GM23338 (cell line): ENCODE measurements around the gene EEF1E1. TPM values are rescaled to one million over a fixed set of nuclear protein-coding genes. Genes with fewer than 3 reads are reported as not detected.

Source experiments
- ATAC-seq: fragments of 200-7000 bp; cut with Tn5 transposase; 3 replicates; pipeline ENCODE4 v1.9.1; 2020
- DNase-seq: peaks from one replicate; pipeline ENCODE4 v3.0.0-alpha.2; 2015; ENCODE audit warnings: low spot score
- H2AFZ ChIP-seq: fragments of 200-600 bp; sonication (generic); 2 replicates; pipeline ENCODE4 v1.8.0; 2016; ENCODE audit warnings: antibody characterized with exemption, mild to moderate bottlenecking, moderate library complexity
- H3F3A ChIP-seq: fragments of 200-600 bp; sonication (generic); replicated peaks from 2 replicates; pipeline ENCODE4 v1.8.0; 2017; ENCODE audit warnings: antibody characterized with exemption, mixed run types, low read depth
- H3K27ac ChIP-seq: fragments of 200-600 bp; sonication (generic); 2 replicates; pipeline ENCODE4 v1.6.1; 2016; ENCODE audit warnings: low read depth
- H3K27me3 ChIP-seq: fragments of 200-600 bp; sonication (generic); 2 replicates; pipeline ENCODE4 v1.8.0; 2016; ENCODE audit warnings: mild to moderate bottlenecking, mixed run types, moderate library complexity; ENCODE audit not compliant: insufficient read depth
- H3K36me3 ChIP-seq: fragments of 200-600 bp; sonication (generic); 2 replicates; pipeline ENCODE4 v1.8.0; 2016; ENCODE audit warnings: mild to moderate bottlenecking; ENCODE audit not compliant: insufficient read depth
- H3K4me1 ChIP-seq: fragments of 200-600 bp; sonication (generic); 2 replicates; pipeline ENCODE4 v1.8.0; 2016; ENCODE audit warnings: mild to moderate bottlenecking, moderate library complexity; ENCODE audit not compliant: insufficient read depth
- H3K4me2 ChIP-seq: fragments of 200-600 bp; sonication (generic); 2 replicates; pipeline ENCODE4 v1.7.1; 2017; ENCODE audit warnings: mixed run types
- H3K4me3 ChIP-seq: fragments of 200-600 bp; sonication (generic); 2 replicates; pipeline ENCODE4 v1.6.1; 2016; ENCODE audit warnings: mixed run types
- H3K79me2 ChIP-seq: fragments of 200-600 bp; sonication (generic); replicated peaks from 2 replicates; pipeline ENCODE4 v1.8.0; 2017; ENCODE audit warnings: mild to moderate bottlenecking; ENCODE audit not compliant: insufficient read depth
- H3K9me2 ChIP-seq: fragments of 200-600 bp; sonication (generic); 2 replicates; pipeline ENCODE4 v1.8.0; 2017; ENCODE audit not compliant: insufficient read depth
- H4K20me1 ChIP-seq: fragments of 200-600 bp; sonication (generic); replicated peaks from 2 replicates; pipeline ENCODE4 v1.8.0; 2017; ENCODE audit warnings: mild to moderate bottlenecking; ENCODE audit not compliant: insufficient read depth
- H3K27ac Mint-ChIP-seq: 2 replicates; pipeline ENCODE4 v1.8.0; 2020; ENCODE audit warnings: inconsistent platforms, mild to moderate bottlenecking, moderate library complexity, mixed read lengths
- H3K27me3 Mint-ChIP-seq: 3 replicates; pipeline ENCODE4 v1.8.0; 2022; ENCODE audit warnings: low read depth, mild to moderate bottlenecking, moderate library complexity, mixed read lengths, inconsistent platforms; ENCODE audit not compliant: insufficient read depth, poor library complexity
- H3K36me3 Mint-ChIP-seq: 3 replicates; pipeline ENCODE4 v1.8.0; 2021; ENCODE audit warnings: low read depth, mild to moderate bottlenecking, inconsistent platforms, moderate library complexity, mixed read lengths
- H3K4me1 Mint-ChIP-seq: 3 replicates; pipeline ENCODE4 v1.8.0; 2020; ENCODE audit warnings: mild to moderate bottlenecking, inconsistent platforms, mixed read lengths
- H3K4me3 Mint-ChIP-seq: 3 replicates; pipeline ENCODE4 v1.8.0; 2021; ENCODE audit warnings: moderate library complexity, mild to moderate bottlenecking, inconsistent platforms, mixed read lengths
- H3K9me3 Mint-ChIP-seq: 3 replicates; pipeline ENCODE4 v1.8.0; 2020; ENCODE audit warnings: moderate library complexity, mild to moderate bottlenecking, inconsistent platforms, mixed read lengths
- CREB1 ChIP-seq: fragments of 250-450 bp; sonication (Bioruptor Pico); IDR thresholded peaks from 2 replicates; pipeline ENCODE4 v1.5.0; 2020; ENCODE audit warnings: low read depth, mild to moderate bottlenecking, moderate library complexity
- EZH2 ChIP-seq: fragments of 200-600 bp; sonication (generic); IDR thresholded peaks from one replicate; pipeline ENCODE4 v1.8.0; 2017; ENCODE audit warnings: antibody characterized with exemption, mild to moderate bottlenecking, low read depth; ENCODE audit not compliant: unreplicated experiment
- JUNB ChIP-seq: IDR thresholded peaks from one replicate; pipeline ENCODE4 v1.6.1; 2016; ENCODE audit warnings: antibody characterized with exemption; ENCODE audit not compliant: unreplicated experiment
- POLR2AphosphoS5 ChIP-seq: IDR thresholded peaks from 2 replicates; pipeline ENCODE4 v1.6.1; 2016; ENCODE audit warnings: antibody characterized with exemption, low read depth
- STAT1 ChIP-seq: IDR thresholded peaks from one replicate; pipeline ENCODE4 v1.6.1; 2016; ENCODE audit warnings: antibody characterized with exemption; ENCODE audit not compliant: unreplicated experiment
- polyA plus RNA-seq: library from polyadenylated mRNA; unstranded; fragments of >200 nt; fragmentation: Nextera tagmentation; extraction: Ambion mirVana; gene quantifications from 2 replicates; pipeline ENCODE4 v1.2.1, GENCODE V29; 2016
- total RNA-seq: library from RNA; depleted of rRNA; stranded (reverse); fragments of >200 nt; shearing (Covaris generic); gene quantifications from 2 replicates; pipeline ENCODE4 v1.2.3, GENCODE V29; 2014
- TF ChIP-seq, protein P1 (sequence below): fragments of 250-450 bp; sonication (Bioruptor Pico); IDR thresholded peaks from 2 replicates; pipeline ENCODE4 v1.5.0; 2020; ENCODE audit warnings: mild to moderate bottlenecking, moderate library complexity
- TF ChIP-seq, protein P2 (sequence below): IDR thresholded peaks from 2 replicates; pipeline ENCODE4 v1.6.1; 2016; ENCODE audit warnings: antibody characterized with exemption

EEF1E1 gene
- total and polyA plus RNA-seq, 2 experiments from 2014 or later: 298 to 317 TPM

DNA sequence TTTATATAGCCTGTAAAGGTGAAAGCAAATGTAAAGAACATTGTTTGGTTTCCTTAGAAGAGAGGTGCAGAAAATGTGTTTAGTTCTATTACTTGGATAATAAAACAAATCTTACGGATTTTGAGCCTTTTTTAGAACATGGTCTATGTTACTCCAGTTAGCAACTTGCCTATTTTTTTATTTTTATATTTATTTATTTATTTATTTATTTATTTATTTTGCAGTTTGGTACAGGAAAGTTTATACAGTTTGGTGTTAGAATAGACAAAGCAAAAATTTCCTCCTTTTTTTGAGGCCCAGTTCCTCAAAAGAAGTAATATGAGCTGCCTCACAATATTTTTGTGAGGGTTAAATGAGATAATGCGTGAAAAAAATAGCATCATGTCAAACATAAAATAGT, 41.6 kb upstream of the EEF1E1 start (continued):
- TF ChIP-seq, protein P1, sequence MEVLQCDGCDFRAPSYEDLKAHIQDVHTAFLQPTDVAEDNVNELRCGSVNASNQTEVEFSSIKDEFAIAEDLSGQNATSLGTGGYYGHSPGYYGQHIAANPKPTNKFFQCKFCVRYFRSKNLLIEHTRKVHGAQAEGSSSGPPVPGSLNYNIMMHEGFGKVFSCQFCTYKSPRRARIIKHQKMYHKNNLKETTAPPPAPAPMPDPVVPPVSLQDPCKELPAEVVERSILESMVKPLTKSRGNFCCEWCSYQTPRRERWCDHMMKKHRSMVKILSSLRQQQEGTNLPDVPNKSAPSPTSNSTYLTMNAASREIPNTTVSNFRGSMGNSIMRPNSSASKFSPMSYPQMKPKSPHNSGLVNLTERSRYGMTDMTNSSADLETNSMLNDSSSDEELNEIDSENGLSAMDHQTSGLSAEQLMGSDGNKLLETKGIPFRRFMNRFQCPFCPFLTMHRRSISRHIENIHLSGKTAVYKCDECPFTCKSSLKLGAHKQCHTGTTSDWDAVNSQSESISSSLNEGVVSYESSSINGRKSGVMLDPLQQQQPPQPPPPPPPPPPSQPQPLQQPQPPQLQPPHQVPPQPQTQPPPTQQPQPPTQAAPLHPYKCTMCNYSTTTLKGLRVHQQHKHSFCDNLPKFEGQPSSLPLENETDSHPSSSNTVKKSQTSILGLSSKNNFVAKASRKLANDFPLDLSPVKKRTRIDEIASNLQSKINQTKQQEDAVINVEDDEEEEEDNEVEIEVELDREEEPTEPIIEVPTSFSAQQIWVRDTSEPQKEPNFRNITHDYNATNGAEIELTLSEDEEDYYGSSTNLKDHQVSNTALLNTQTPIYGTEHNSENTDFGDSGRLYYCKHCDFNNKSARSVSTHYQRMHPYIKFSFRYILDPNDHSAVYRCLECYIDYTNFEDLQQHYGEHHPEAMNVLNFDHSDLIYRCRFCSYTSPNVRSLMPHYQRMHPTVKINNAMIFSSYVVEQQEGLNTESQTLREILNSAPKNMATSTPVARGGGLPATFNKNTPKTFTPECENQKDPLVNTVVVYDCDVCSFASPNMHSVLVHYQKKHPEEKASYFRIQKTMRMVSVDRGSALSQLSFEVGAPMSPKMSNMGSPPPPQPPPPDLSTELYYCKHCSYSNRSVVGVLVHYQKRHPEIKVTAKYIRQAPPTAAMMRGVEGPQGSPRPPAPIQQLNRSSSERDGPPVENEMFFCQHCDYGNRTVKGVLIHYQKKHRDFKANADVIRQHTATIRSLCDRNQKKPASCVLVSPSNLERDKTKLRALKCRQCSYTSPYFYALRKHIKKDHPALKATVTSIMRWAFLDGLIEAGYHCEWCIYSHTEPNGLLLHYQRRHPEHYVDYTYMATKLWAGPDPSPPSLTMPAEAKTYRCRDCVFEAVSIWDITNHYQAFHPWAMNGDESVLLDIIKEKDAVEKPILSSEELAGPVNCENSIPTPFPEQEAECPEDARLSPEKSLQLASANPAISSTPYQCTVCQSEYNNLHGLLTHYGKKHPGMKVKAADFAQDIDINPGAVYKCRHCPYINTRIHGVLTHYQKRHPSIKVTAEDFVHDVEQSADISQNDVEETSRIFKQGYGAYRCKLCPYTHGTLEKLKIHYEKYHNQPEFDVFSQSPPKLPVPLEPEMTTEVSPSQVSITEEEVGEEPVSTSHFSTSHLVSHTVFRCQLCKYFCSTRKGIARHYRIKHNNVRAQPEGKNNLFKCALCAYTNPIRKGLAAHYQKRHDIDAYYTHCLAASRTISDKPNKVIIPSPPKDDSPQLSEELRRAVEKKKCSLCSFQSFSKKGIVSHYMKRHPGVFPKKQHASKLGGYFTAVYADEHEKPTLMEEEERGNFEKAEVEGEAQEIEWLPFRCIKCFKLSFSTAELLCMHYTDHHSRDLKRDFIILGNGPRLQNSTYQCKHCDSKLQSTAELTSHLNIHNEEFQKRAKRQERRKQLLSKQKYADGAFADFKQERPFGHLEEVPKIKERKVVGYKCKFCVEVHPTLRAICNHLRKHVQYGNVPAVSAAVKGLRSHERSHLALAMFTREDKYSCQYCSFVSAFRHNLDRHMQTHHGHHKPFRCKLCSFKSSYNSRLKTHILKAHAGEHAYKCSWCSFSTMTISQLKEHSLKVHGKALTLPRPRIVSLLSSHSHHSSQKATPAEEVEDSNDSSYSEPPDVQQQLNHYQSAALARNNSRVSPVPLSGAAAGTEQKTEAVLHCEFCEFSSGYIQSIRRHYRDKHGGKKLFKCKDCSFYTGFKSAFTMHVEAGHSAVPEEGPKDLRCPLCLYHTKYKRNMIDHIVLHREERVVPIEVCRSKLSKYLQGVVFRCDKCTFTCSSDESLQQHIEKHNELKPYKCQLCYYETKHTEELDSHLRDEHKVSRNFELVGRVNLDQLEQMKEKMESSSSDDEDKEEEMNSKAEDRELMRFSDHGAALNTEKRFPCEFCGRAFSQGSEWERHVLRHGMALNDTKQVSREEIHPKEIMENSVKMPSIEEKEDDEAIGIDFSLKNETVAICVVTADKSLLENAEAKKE: no peak
- no peak for TF ChIP-seq EZH2
- TF ChIP-seq JUNB: no peak

DNA sequence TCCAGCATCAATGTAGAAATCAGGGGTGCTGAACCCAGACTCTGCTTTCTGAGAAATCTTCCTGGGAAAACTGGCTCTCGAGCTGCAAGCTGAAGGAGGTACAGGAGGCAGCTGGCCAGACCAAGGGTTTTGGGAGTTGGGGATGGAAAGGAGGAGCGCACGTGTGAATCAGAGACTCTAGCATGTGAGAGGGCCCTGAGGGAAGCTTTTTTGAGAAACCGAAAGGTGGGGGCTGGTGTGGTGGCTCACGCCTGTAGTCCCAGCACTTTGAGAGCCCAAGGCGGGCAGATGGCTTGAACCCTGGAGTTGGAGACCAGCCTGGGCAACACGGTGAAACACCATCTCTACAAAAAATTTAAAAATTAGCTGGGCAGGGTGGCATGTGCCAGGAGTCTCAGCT, 37.1 kb upstream of the EEF1E1 start:
- DNase-seq: no peak
- Mint-ChIP-seq H3K4me3 (no peak overlapping the region), H3K36me3 (no peaks in the 10 kb centered on the region), H3K4me1 (no peaks in the 10 kb centered on the region), H3K27me3 (peaks cover 8% of the 10 kb centered on the region), H3K27ac (no peak overlapping the region), H3K9me3 (no peaks in the 10 kb centered on the region)
- H3K4me3 ChIP-seq: no peak overlapping the region
- H3K27me3 ChIP-seq: no peaks in the 10 kb centered on the region
- no peak for ATAC-seq
- H3K79me2 ChIP-seq: no peaks in the 10 kb centered on the region
- H3K36me3 ChIP-seq: no peaks in the 10 kb centered on the region
- H3K9me2 ChIP-seq: no peaks in the 10 kb centered on the region
- no peak overlapping the region for H3K27ac ChIP-seq
- H3F3A ChIP-seq: no peaks in the 10 kb centered on the region
- H3K4me1 ChIP-seq: no peaks in the 10 kb centered on the region
- no peak overlapping the region for H2AFZ ChIP-seq
- H3K4me2 ChIP-seq: no peak overlapping the region
- no peaks in the 10 kb centered on the region for H4K20me1 ChIP-seq
- TF ChIP-seq, protein P1: no peak
- TF ChIP-seq STAT1: no peak
- TF ChIP-seq JUNB: no peak
- TF ChIP-seq POLR2AphosphoS5: no peak
- no peak for TF ChIP-seq CREB1 (CRISPR knock-in tag)
- TF ChIP-seq, protein P2, sequence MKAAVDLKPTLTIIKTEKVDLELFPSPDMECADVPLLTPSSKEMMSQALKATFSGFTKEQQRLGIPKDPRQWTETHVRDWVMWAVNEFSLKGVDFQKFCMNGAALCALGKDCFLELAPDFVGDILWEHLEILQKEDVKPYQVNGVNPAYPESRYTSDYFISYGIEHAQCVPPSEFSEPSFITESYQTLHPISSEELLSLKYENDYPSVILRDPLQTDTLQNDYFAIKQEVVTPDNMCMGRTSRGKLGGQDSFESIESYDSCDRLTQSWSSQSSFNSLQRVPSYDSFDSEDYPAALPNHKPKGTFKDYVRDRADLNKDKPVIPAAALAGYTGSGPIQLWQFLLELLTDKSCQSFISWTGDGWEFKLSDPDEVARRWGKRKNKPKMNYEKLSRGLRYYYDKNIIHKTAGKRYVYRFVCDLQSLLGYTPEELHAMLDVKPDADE: no peak
